Umbilical cord (tissue), 2 donors: ENCODE data around the gene ADD1. TPM values are rescaled to one million over a fixed set of nuclear protein-coding genes. Genes with fewer than 3 reads are reported as not detected.
A peak's percentile ranks its signal among the peaks of the same experiment; 100 is the strongest.

Experiments
- DNase-seq: peaks from one replicate; pipeline ENCODE4 v3.0.0-alpha.2; 2015; ENCODE audit warnings: low spot score
- total RNA-seq: library from RNA; depleted of rRNA; stranded (reverse); fragments of >200 nt; gene quantifications from one replicate; pipeline ENCODE4 v1.2.3, GENCODE V29; 2014; ENCODE audit warnings: low replicate concordance; ENCODE audit not compliant: insufficient read depth

Gene ADD1, protein sequence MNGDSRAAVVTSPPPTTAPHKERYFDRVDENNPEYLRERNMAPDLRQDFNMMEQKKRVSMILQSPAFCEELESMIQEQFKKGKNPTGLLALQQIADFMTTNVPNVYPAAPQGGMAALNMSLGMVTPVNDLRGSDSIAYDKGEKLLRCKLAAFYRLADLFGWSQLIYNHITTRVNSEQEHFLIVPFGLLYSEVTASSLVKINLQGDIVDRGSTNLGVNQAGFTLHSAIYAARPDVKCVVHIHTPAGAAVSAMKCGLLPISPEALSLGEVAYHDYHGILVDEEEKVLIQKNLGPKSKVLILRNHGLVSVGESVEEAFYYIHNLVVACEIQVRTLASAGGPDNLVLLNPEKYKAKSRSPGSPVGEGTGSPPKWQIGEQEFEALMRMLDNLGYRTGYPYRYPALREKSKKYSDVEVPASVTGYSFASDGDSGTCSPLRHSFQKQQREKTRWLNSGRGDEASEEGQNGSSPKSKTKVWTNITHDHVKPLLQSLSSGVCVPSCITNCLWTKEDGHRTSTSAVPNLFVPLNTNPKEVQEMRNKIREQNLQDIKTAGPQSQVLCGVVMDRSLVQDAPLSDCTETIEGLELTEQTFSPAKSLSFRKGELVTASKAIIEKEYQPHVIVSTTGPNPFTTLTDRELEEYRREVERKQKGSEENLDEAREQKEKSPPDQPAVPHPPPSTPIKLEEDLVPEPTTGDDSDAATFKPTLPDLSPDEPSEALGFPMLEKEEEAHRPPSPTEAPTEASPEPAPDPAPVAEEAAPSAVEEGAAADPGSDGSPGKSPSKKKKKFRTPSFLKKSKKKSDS
- 182 TPM for total RNA-seq

DNA sequence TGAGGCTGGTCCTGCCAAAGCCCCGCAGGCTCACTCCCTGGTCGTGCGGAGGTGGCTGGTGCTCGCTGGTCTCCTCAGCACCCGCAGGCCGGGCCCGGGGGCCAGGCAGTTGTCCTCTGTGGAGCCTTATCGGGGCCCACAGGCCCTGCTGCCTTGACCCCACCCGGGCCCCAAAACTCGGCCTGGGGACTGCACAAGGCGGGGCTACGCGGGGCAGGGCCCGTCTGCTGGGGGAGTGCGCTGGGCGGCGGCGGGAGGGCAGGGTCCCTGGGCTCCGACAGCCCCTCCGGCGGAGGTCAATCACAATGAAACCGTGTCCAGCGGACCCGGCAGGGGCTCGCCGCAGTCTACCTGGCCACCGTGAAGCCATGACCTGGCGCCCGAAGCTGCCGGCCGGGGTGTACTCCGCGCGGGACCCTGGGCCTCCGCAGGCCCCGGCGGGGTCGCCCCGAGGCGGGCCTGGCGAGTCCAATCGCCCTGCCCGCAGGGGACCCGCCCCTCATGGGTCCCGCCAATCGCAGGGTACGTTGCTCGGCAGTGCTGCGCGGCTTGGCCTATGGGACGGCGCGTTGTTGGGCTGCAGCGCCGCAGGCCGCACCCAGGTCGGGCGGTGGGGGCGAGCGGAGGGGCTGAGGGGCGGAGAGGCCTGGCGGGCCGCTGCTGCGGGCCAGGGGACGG lies at the start of gene ADD1:
Gene ADD1 (plus strand): TSS at position 582 of the 678 bp plus-strand sequence. CDS start 32,072 bp downstream, outside the sequence.
- DNase-seq, result peak; percentile 96

DNA sequence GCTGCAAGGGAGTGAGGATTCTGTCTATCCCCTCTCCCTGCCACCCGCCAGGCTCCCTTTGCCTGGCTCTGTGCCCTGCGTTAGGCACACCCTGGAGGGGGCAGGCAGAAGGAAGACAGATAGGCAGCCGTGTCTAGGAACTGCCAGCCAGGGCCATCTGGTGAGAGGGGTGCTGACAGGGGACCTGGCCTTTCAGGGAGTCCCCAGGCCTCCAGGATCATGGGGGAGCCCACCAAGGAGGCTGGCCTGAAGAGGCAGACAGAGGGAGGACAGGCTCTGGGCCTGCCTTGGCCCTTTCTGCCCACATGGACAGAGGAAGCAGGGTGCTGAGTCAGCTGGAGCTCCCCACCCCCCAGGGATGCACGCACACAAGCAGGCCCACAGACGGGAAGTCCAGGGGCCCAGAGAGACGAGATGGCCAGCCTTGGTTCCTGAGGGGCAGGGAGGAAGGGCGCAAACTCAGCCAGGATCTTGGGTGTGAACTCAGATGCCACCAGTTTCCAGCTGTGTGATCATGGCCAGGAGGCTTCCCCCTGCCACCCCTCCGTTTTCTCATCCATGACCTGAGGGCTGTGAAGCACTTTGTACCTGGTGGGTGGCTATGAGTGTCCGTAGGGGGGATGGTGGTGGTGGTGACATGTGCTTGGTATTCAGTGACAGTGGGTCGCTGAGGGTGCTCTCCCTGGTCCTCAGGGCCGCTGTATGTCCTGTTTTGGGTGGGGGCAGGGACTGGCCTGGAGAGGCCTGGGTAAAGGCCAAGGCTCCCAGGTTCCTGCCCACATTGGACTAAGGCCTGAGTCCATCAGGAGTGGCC lies 49.0 kb upstream of the ADD1 start:
- peak; percentile 87 for DNase-seq

DNA sequence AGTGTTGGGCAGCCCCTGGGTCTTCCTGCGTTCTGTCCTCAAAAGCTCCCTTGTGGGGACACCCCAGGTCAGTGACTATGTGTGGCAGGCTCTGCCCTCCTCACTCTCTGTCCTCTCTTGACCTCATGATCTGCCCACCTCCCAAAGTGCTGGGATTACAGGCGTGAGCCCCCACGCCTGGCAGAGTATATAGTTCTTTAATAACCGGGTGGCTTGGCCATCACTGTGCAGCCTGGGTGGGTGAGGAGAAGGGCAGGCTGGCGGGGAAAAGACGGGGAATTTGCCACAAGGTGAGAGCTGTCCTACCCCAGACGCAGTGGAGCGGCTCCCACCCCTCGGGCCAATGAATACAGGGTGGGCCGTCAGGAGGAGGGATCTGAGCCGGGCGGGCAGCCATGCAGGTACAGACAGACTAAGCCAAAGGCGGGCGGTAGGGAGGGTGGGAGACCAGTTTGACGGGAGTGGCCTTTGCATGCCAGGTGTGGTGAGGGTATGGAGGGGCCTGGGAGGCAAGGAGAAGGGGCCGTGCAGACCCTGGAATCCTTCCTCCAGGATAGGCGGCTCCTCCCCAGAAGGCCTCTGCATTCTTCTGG lies 48.2 kb upstream of the ADD1 start:
- DNase-seq, result no peak

DNA sequence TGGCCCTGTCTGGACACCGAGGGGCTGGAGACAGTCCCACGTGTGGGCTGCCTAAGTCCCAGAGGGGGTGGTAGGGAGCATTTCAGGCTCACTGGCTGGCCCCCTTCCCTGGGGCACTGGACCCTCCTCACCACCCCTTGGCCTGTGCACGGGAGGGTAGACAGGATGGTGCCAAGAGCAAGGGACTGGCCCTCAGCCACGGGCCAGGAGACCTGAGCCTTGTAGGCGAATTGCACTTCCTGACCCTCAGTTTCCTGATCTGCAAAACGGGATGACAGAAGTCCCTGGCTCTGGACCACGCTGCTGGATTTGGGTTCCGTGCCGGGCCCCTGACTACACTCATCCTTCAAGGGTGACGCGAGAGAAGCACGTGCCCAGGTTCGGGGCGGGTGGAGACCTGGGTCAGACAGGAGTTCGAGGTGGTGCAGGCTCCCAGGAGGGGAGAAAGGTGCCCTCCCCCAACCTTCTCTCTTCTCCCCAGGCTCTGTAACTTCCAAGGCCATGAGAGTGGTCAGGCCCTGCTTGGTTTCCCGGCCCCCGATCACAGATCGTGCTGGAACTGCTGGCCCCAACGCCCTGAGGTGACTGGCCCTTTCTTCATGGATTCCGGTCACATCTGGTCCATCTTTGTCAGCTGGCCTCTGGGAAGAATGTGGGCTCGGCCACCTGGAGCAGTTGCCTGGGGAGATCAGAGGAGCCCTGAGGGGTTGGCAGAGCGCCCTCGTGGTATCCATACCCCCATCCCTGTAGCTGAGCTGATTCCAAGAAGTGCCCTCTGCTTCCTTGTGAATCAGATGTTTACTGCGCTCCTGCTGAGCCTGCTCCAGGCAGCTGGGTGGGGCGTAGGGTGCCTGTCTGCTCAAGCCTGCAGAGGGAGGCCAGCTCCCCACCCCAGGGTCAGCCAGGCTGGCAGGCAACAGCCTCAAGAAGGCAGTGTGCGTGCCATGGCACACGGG lies 47.5 kb upstream of the ADD1 start:
- DNase-seq, result no peak

DNA sequence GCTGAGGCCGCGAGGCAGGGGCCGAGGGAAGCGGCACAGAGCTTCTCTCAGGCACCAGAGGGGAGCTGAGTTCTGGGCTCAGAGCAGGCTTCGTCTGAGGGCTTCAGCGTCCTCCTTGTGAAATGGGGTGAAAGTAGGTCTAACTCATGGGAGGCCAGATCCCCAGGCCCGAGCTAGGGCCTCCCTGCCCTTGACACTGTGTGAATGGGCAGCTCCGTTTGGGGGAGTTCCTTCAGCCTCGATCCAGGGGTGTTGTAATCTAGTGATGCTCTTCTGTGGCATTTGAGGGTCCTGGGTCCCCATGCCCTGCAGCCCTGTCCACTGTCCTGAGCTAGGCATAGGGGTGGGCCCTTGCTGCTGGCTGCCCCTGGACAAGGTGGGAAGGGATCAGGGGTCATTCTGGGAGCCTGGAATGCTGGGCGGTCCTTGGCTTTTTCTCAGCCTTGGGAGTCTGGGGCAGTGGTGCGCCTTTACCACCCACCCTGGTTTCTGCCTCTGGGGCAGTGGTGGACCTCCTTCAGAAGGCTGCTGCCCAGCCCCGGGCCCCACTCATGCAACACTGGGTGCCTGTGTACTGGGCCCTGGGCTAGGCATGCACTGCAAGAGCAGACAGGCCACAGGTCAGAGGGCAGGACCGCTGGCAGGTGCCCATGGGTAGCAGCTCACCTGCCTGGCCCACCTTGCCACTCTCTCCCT lies 46.6 kb upstream of the ADD1 start:
- no peak for DNase-seq

DNA sequence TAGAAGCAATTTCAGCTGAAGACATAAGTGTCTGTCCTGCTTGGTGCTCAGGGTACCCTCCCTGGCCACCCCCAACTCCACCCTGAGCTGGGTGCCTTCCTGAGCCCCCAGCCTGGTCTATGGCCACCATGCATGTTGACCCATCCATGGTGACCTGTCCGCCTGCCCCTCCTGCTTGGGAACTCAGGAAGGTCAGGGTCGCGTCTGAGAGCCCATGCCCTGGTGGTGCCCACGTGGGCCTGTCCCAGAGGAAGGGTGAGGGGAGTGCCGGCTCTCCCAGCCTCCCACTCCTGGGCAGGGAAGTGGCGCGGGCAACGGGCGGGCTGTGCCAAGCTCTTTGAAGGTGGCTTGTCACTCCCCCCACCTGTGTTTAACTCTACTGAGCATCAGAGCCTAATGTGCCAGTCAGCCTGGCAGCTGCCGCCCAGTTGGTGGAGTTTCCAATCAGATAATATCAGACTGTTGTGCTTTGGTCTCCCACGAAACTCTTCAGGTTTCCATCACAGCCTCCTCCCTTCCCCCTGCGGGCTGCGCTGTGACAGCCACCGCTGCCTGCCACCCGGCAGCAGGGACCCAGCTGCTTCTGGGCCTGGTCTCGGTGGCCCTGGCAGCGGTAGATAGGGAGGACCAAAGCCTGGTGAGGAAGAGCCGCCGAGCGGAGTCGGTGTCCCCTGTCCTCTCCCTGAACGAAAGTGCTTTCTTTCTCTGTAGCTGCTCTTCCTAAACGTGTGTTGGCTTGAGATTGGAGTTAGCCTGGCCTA lies 45.9 kb upstream of the ADD1 start:
- DNase-seq, result no peak

DNA sequence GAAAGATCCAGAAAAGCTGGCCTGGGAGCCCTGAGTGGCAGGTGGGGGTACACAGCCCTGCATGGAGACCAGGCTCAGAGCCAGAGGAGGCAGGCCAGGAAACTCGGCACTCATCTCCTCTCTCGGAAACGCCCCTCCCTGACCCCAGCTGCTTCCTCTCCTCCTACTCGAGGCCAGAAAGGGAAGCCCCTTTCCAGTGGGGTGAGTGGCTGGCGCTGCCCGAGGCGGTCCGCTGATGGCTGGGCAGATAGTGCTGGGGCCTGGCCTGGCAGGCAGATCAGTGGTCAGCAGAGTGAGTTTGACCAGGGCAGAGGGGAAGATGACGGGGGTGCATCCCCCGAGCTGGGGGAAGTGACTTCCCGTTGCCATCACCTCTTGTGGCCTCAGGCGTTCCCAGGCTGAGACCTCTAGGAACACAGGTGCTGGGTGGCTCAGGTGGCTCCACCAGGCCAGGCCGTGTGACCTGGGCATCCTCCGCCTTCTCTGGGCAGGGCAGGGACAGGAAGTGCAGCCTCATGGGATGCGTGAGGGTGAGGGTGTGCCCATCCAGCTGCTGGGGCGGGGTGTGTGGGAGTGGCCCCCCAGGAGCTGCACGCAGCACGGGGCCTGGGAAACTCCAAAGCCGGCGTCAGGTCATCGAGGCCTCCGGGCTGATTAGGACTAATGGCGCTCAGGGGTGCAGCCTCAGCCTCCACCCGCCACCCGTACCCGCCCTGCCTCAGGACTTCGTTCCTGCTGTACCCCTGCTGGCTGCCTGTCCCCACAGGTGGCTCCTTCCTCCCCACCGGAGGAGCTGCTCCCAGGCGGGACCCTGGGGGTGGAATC lies 45.0 kb upstream of the ADD1 start:
- DNase-seq, result peak; percentile 77

DNA sequence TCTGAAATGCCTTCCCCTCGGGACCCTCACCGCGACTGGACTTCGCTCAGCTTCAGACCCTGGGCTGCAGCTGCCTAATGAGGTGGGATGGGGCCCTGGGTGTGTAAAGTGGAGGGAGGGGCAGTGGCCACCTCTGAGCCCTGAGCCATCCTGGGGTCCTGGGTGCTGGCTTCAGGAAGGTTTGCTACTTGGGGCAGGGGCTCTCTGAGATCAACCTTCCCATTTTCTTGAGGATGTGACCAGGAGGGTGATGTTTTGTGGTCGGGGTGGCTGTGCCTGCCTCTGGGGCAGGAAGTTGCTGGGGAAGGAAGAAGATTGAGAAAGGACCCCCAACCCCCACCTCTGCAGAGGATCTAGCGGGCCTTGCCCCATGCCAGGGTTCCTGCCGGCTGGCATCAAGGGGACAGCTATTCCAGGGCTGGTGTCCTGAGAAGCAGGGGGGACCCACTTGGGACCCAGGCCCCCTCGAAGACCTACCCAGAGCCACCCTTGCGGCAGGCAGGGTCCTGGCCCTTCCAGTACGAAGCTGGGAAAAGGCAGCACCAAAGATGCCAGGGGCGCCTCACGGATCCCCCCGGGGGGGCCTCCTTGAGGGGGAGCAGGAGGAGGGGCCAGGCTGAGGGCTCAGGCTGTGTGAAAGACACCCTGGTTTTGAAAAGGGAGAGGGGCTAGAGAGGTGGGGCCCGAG lies 44.3 kb upstream of the ADD1 start:
- DNase-seq, result no peak

DNA sequence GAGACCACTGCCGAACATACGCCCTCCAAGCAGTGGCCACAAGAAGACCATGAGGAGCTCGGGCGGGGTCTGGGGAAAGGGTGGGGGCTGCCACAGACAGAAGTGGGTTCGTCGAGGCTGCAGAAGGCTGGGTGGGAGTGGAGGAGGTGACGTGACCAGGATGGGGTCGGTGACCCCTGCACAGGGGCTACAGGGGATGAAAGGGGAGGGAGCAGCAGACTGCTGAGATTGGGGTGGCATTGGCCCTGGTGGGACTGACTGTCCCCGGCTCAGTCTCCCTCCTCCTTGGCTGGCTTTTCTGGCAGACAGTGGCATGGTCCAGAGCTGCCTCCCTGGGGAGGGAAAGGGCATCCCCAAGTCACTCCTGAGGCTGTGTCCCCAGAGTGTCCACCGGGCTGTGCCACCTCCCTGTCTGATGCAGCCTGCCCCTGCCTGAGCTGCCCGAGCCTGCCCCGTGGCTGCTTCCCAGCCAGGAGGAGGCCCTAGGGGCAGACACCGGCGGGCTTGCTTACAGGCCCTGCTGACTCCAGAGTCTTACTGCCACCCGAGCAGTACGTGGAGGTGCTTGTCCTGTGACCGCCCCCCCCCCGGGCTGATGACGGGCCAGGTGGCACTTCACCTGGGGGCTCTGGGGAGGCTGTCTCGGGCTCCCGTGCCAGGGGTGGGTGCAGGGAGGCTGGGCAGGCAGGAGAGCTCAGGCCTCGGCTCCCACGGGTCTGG lies 43.5 kb upstream of the ADD1 start:
- no peak for DNase-seq

DNA sequence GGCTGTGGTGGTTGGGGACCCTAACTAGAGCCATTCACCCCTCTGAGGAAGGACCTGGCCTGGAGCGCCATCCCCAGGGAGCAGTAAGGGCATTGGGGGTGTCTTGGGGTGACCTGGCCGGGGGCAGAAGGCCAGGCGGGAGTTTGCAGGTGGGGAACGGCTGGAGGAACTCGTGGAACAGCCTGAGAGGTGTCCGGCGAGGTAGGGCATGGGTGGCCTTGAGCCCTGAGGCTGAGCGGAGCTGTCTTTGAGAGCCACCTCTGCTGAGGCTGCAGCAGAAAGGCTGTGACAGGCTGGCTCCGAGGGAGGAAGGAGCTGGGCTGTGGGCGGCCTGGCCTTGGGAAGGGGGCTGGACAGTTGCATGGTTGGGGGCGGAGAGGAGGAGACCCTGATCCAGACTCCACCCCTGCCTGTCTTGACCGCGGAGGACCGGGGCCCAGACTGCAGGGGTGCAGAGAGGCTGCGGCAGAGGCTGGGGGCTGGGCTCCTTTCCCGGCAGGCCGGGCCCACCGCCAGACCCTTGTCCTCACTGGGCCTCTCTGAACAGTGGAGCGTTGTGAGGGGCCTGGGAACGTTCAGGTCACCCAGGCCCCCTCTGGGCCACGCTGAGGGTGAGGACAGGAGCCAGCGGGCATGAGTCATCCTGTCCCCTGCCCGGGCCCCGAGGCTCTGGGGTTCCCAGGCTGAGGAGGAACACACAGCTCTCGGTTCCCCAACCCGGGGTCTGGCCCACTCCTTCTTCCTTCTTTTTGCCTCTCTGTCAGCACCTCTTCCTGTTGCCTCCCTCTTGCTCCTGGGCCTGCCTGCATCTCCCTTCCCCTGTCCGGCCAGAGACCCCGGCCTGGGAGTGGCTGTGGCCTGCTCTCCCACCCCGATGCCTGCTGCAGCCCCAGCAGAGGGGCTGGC lies 42.7 kb upstream of the ADD1 start:
- DNase-seq, result peak; percentile 87

DNA sequence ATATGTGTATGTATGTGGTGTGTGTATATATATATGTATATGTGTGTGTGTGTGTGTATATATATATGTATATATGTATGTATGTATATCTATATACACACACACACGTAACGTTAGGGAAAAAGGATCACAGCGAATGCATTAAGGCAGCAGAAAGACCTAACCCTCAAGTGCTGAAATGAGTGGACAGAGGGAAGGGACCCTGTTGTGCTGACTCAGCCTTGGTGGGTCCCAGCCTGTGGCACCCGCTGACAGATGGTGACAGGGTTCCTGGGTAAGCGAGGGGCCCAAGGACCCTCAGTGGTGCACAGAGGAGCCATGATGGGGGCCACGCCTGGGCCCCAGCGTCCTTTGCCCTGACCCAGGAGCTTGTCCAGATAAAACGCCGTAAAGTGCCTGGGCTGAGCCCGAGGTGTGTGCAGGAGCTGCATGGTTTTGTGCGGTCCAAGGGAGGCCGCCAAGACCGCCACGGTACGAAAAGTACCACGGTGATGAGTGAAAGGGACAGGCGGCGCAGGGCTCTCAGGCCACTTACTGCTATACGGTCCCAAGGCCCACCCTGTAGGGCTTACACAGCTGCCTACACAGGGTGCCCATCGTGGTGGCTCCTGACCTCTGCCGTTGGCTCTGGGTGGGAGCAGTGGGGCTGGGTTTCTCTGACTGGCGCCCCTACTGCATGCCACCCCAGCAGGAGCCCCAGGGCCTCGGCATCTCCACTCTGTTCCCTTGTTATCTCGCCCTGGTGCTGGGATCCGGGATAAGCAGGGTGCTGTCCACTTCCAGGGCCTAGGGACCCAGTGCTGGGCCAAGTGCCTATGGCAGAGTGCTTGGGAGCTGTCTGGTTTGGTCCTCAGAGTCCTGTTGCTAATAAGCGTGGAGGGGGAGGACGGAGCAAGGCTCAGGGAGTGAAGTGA lies 40.8 kb upstream of the ADD1 start:
- no peak for DNase-seq

DNA sequence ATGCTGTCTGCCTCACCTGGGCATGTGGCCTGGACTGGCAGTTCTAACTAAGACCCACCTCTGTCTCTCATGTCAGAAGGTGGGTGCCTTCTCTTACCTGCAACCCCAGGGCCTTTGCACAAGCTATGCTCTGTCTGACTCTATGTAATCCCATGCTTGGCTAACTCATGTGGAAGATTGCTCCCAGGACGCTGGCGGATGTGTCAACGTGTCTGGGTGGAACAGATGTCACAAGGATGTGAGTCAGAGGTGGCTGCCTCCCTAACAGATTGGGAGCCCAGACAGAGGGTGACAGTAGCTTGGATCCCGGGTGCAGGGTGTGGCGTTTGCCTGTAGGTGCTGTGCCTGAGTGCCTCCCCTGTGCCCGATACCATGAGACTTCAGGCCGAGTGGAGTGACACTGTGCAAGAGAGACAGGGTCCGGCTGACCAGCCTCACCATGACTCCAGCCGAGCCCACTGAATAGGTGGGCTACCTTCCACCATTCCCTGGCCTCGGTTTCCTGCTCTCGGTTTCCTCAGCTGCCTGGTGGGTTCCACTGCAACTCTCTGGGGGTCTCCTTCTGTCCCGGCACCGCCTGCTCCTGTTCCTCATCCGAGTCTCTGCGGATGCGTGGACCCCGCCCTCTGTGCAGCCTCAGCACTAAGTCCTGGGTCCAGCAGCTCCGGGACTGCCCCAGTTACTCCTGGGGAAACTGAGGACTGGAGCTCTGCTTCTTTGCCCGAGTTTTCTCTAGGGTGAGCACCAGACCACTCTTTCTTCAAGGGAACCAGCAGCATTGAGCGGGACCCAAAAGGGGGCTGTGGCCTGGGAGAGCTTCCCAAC lies 39.8 kb upstream of the ADD1 start:
- DNase-seq, result no peak

DNA sequence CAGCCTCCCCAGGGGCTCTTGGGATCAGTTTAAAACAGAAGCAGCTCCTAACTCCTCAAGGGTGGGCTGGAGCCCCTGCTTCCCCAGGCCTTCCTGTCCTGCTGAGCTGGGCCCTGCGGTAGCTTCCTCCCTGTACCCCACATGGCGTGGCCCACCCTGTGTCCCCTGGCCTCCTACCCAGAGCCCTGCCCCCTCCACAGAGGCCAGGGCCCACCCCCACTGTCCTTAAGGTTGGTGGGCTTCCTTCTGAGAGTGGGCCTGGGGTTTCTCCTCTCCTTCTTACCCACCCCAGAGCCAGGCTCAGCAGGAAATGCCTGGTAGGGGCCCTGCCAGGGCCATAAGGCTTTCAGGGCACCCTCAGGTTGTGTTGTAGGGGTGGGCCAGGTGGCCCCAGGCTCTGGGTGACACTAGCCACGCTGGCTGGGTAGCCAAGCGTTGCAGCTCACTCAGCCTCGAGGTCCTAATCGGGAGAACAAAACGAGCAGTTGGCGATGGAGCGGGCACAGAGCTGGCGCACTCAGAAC lies 39.1 kb upstream of the ADD1 start:
- DNase-seq, result no peak
